IMR-90 (cell line): Measurements from ENCODE around the gene TTC21A. TPM values are rescaled to one million over a fixed set of nuclear protein-coding genes. Genes with fewer than 3 reads are reported as not detected.

ENCODE experiments used
- ATAC-seq: fragments of 200-7000 bp; cut with Tn5 transposase; 2 replicates; pipeline ENCODE4 v1.9.1; 2020; ENCODE audit warnings: low read depth, mild to moderate bottlenecking, moderate library complexity
- BruUV-seq: library from RNA; stranded (reverse); fragments of 400-500 nt; replicated peaks from 2 replicates; lab custom pipeline; 2021; lab: Mats Ljungman, UMichigan
- CTCF ChIA-PET: fragments of 300-600 bp; formaldehyde crosslinking; extraction: SDS; loops from one replicate; lab custom pipeline; 2021; ENCODE audit warnings: antibody characterized with exemption; lab: Yijun Ruan, JAX
- POLR2A ChIA-PET: fragments of 300-600 bp; sonication (Branson Sonifier 250); formaldehyde crosslinking; loops from one replicate; lab custom pipeline; 2022; ENCODE audit warnings: antibody characterized with exemption; ENCODE audit not compliant: unreplicated experiment; lab: Charles Lee
- DNase-seq: peaks from one replicate; pipeline ENCODE4 v3.0.0; 2013
- H2AFZ ChIP-seq: replicated peaks from 2 replicates; pipeline ENCODE3; 2013; ENCODE audit warnings: low read length, mild to moderate bottlenecking; ENCODE audit not compliant: poor library complexity
- H2AK5ac ChIP-seq: 2 replicates; pipeline ENCODE4 v1.6.1; 2013; ENCODE audit warnings: low read depth, low read length, inconsistent platforms
- H2AK9ac ChIP-seq: replicated peaks from 2 replicates; pipeline ENCODE3; 2013; ENCODE audit warnings: mild to moderate bottlenecking, low read depth, low read length, moderate library complexity; ENCODE audit not compliant: poor library complexity
- H2BK120ac ChIP-seq: 2 replicates; pipeline ENCODE4 v1.6.1; 2013; ENCODE audit warnings: low read depth, low read length, inconsistent platforms
- H2BK15ac ChIP-seq: 3 replicates; pipeline ENCODE4 v1.6.1; 2013; ENCODE audit warnings: low read depth, low read length, inconsistent platforms
- H2BK20ac ChIP-seq: 2 replicates; pipeline ENCODE4 v1.6.1; 2013; ENCODE audit warnings: low read depth, mild to moderate bottlenecking, inconsistent platforms, low read length, moderate library complexity
- H2BK5ac ChIP-seq: 2 replicates; pipeline ENCODE4 v1.6.1; 2013; ENCODE audit warnings: mild to moderate bottlenecking, low read depth, low read length, inconsistent platforms; ENCODE audit not compliant: poor library complexity, severe bottlenecking
- H3K14ac ChIP-seq: replicated peaks from 2 replicates; pipeline ENCODE4 v1.6.1; 2013; ENCODE audit warnings: low read depth, low read length, inconsistent platforms
- H3K18ac ChIP-seq: 2 replicates; pipeline ENCODE4 v1.6.1; 2013; ENCODE audit warnings: low read depth, low read length, control low read depth
- H3K23ac ChIP-seq: 2 replicates; pipeline ENCODE4 v1.6.1; 2013; ENCODE audit warnings: low read depth, low read length, inconsistent platforms
- H3K27ac ChIP-seq: 2 replicates; pipeline ENCODE4 v1.5.1; 2013; ENCODE audit warnings: mild to moderate bottlenecking, control low read depth, low read length; ENCODE audit not compliant: insufficient read depth
- H3K27me3 ChIP-seq: 2 replicates; pipeline ENCODE4 v1.6.1; 2013; ENCODE audit warnings: low read length; ENCODE audit not compliant: control insufficient read depth, insufficient read depth
- H3K36me3 ChIP-seq: 2 replicates; pipeline ENCODE4 v1.6.1; 2013; ENCODE audit warnings: low read length, mixed read lengths; ENCODE audit not compliant: control insufficient read depth, insufficient read depth
- H3K4ac ChIP-seq: 2 replicates; pipeline ENCODE4 v1.6.1; 2013; ENCODE audit warnings: low read depth, low read length, inconsistent platforms
- H3K4me1 ChIP-seq: 2 replicates; pipeline ENCODE4 v1.6.1; 2013; ENCODE audit warnings: low read length, mixed read lengths; ENCODE audit not compliant: control insufficient read depth, insufficient read depth
- H3K4me2 ChIP-seq: 2 replicates; pipeline ENCODE4 v1.6.1; 2013; ENCODE audit warnings: low read depth, mild to moderate bottlenecking, control low read depth, low read length, moderate library complexity
- H3K4me3 ChIP-seq: 2 replicates; pipeline ENCODE4 v1.5.1; 2013; ENCODE audit warnings: low read depth, mild to moderate bottlenecking, control low read depth, low read length, moderate library complexity; ENCODE audit not compliant: insufficient read depth
- H3K56ac ChIP-seq: 2 replicates; pipeline ENCODE4 v1.6.1; 2013; ENCODE audit warnings: low read length, inconsistent platforms; ENCODE audit not compliant: insufficient read depth; ENCODE audit errors: extremely low read depth
- H3K79me1 ChIP-seq, 2 experiments: 2 replicates each; pipeline ENCODE4 v1.6.1; 2013; ENCODE audit warnings: low read length in 2 of 2, inconsistent platforms in 1 of 2, low read depth in 1 of 2
- H3K9ac ChIP-seq: 2 replicates; pipeline ENCODE4 v1.6.1; 2013; ENCODE audit warnings: low read depth, low read length, control low read depth
- H3K9me1 ChIP-seq: 2 replicates; pipeline ENCODE4 v1.6.1; 2013; ENCODE audit warnings: low read length, inconsistent platforms; ENCODE audit not compliant: insufficient read depth
- H3K9me3 ChIP-seq: 2 replicates; pipeline ENCODE4 v1.6.1; 2013; ENCODE audit warnings: low read length; ENCODE audit not compliant: control insufficient read depth, insufficient read depth
- H4K20me1 ChIP-seq: 2 replicates; pipeline ENCODE4 v1.6.1; 2013; ENCODE audit warnings: low read length, inconsistent platforms; ENCODE audit not compliant: insufficient read depth
- H4K5ac ChIP-seq: 2 replicates; pipeline ENCODE4 v1.6.1; 2013; ENCODE audit warnings: mild to moderate bottlenecking, low read depth, low read length, control low read depth
- H4K8ac ChIP-seq, 2 experiments: 2 replicates each; pipeline ENCODE4 v1.6.1; 2013; ENCODE audit warnings: low read depth in 2 of 2, low read length in 2 of 2, control low read depth in 1 of 2, inconsistent platforms in 1 of 2
- H4K91ac ChIP-seq: 2 replicates; pipeline ENCODE4 v1.6.1; 2013; ENCODE audit warnings: low read depth, low read length, inconsistent platforms; ENCODE audit not compliant: insufficient read depth
- BHLHE40 ChIP-seq: fragments of 150-350 bp; IDR thresholded peaks from 2 replicates; pipeline ENCODE4 v1.6.1; 2016; ENCODE audit warnings: mild to moderate bottlenecking, low read depth, low read length
- MAFK ChIP-seq: IDR thresholded peaks from 2 replicates; pipeline ENCODE4 v1.6.1; 2012; ENCODE audit warnings: low read depth, low read length, improper control_type of control experiment
- MAZ ChIP-seq: IDR thresholded peaks from 2 replicates; pipeline ENCODE4 v1.6.1; 2012; ENCODE audit warnings: low read depth, mild to moderate bottlenecking, low read length, improper control_type of control experiment, moderate library complexity, borderline replicate concordance
- MXI1 ChIP-seq: IDR thresholded peaks from 2 replicates; pipeline ENCODE4 v1.6.1; 2012; ENCODE audit warnings: low read depth, mild to moderate bottlenecking, low read length, moderate library complexity, borderline replicate concordance
- SMC3 ChIP-seq: fragments of 150-350 bp; IDR thresholded peaks from 2 replicates; pipeline ENCODE4 v1.6.1; 2016; ENCODE audit warnings: low read depth, mild to moderate bottlenecking, antibody characterized with exemption, low read length, moderate library complexity
- WGBS, 2 experiments: methylation state at CpG; one replicate each; pipeline versions ENCODE4 v1.1.5 to v1.1.7; 2013; ENCODE audit warnings: missing lambda C conversion rate in 2 of 2; ENCODE audit not compliant: insufficient read length in 1 of 2; ENCODE audit errors: extremely low coverage in 2 of 2; 5-methylcytosine and 5-hydroxymethylcytosine counted together
- dilution Hi-C: fragments of 300-500 bp; cut with HindIII; formaldehyde crosslinking; loops from one replicate; pipeline ENCODE4 v1.14.3; 2018; ENCODE audit warnings: low sequenced_read_pairs; ENCODE audit not compliant: unreplicated experiment
- in situ Hi-C: fragments of 300-500 bp; cut with MboI; formaldehyde crosslinking; loops from 3 replicates; pipeline ENCODE4 v1.14.3; 2019; ENCODE audit warnings: low sequenced_read_pairs, inconsistent platforms, mixed read lengths
- intact Hi-C: fragments of 100-400 bp; cut with micrococcal nuclease; formaldehyde crosslinking; loops from 2 replicates; pipeline ENCODE4 v1.10.0; 2022
- polyA plus RNA-seq, 3 experiments: library from polyadenylated mRNA; depleted of rRNA; stranded (reverse); fragments of >200 nt; gene quantifications; 2 replicates each; pipeline ENCODE4 v1.2.3, GENCODE V29; 2012; ENCODE audit warnings: low replicate concordance in 1 of 3
- total RNA-seq: library from RNA; depleted of rRNA; stranded (reverse); fragments of >200 nt; gene quantifications from 2 replicates; pipeline ENCODE4 v1.2.3, GENCODE V29; 2012
- TF ChIP-seq, protein P1 (sequence below): conservative IDR thresholded peaks from 2 replicates; pipeline ENCODE4 v1.5.1; 2012; ENCODE audit warnings: mild to moderate bottlenecking, low read depth, low read length, improper control_type of control experiment
- TF ChIP-seq, protein P2 (sequence below): fragments of 150-350 bp; IDR thresholded peaks from 2 replicates; pipeline ENCODE4 v1.6.1; 2017; ENCODE audit warnings: mild to moderate bottlenecking, antibody characterized with exemption, low read length, low read depth
- TF ChIP-seq, protein P3 (sequence below): fragments of 150-350 bp; IDR thresholded peaks from 2 replicates; pipeline ENCODE4 v1.6.1; 2016; ENCODE audit warnings: low read depth, mild to moderate bottlenecking, low read length, moderate library complexity, borderline replicate concordance

Gene TTC21A
- total and polyA plus RNA-seq, 2 of the 4 experiments (the other 2 are of a cell fraction), result 0.90 to 1.8 TPM

GRCh38 chr3:39185326-39185958, 78.0 kb downstream of the TTC21A start:
- ATAC-seq (no peak), DNase-seq (no peak)
- BruUV-seq, result no TSS peak
- intact Hi-C loops, result no loop called here
- Histone ChIP-seq H3K9me1 (peaks cover 7% of the 10 kb centered on the region), H3K23ac (no peak overlapping the region), H3K4ac (no peak overlapping the region), H3K14ac (no peak overlapping the region), H3K4me1 (peaks cover 1% of the 10 kb centered on the region; the same call in 1 of the 2 replicates), H3K9me3 (no peaks in the 10 kb centered on the region), H4K91ac (no peak overlapping the region), H3K27ac (no peak overlapping the region), H3K56ac (no peak overlapping the region), H3K4me2 (no peak overlapping the region), H2BK120ac (no peak overlapping the region), H4K20me1 (no peaks in the 10 kb centered on the region), H2AK9ac (no peak overlapping the region), H2BK5ac (no peak overlapping the region), H2BK15ac (no peak overlapping the region), H2AFZ (no peak overlapping the region), H3K27me3 (no peaks in the 10 kb centered on the region), H3K4me3 (no peak overlapping the region), H4K8ac (no peak overlapping the region), H4K5ac (no peak overlapping the region), H3K79me1 (0 out of 4 replicates have a peak, but pooled peaks cover 0 to 1% of the 10 kb centered on the region in 2 experiments), H3K36me3 (no peaks in the 10 kb centered on the region), H2BK20ac (no peak overlapping the region), H3K9ac (no peak overlapping the region), H2AK5ac (no peak overlapping the region), H3K18ac (no peak overlapping the region)
- in situ Hi-C loops, result no loop called here
- dilution Hi-C loops, result no loop called here
- CTCF ChIA-PET, result interaction anchor here (0.6 to 1.2 kb wide), 2 partner anchors 60 to 93 kb away, joined by 3 to 7 read pairs; no protein-coding TSS in a partner anchor
- TF ChIP-seq, protein P1, sequence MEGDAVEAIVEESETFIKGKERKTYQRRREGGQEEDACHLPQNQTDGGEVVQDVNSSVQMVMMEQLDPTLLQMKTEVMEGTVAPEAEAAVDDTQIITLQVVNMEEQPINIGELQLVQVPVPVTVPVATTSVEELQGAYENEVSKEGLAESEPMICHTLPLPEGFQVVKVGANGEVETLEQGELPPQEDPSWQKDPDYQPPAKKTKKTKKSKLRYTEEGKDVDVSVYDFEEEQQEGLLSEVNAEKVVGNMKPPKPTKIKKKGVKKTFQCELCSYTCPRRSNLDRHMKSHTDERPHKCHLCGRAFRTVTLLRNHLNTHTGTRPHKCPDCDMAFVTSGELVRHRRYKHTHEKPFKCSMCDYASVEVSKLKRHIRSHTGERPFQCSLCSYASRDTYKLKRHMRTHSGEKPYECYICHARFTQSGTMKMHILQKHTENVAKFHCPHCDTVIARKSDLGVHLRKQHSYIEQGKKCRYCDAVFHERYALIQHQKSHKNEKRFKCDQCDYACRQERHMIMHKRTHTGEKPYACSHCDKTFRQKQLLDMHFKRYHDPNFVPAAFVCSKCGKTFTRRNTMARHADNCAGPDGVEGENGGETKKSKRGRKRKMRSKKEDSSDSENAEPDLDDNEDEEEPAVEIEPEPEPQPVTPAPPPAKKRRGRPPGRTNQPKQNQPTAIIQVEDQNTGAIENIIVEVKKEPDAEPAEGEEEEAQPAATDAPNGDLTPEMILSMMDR, result no peak
- no peak for TF ChIP-seq SMC3
- TF ChIP-seq, protein P2, sequence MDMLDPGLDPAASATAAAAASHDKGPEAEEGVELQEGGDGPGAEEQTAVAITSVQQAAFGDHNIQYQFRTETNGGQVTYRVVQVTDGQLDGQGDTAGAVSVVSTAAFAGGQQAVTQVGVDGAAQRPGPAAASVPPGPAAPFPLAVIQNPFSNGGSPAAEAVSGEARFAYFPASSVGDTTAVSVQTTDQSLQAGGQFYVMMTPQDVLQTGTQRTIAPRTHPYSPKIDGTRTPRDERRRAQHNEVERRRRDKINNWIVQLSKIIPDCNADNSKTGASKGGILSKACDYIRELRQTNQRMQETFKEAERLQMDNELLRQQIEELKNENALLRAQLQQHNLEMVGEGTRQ, result no peak
- no peak for TF ChIP-seq BHLHE40
- TF ChIP-seq, protein P3, sequence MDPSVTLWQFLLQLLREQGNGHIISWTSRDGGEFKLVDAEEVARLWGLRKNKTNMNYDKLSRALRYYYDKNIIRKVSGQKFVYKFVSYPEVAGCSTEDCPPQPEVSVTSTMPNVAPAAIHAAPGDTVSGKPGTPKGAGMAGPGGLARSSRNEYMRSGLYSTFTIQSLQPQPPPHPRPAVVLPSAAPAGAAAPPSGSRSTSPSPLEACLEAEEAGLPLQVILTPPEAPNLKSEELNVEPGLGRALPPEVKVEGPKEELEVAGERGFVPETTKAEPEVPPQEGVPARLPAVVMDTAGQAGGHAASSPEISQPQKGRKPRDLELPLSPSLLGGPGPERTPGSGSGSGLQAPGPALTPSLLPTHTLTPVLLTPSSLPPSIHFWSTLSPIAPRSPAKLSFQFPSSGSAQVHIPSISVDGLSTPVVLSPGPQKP, result no peak
- TF ChIP-seq MXI1, result no peak
- TF ChIP-seq MAFK, result no peak
- TF ChIP-seq MAZ, result no peak
- WGBS, 2 experiments, result 47% methylated on average over 2 of the region's 9 CpGs; no CpG with 5 or more reads in 1 of the 2 experiments
- POLR2A ChIA-PET, result no interaction called here
